ENCODE measurements around the gene PIN4.
"Not testable (repeated sequence)": the region's sequence is repeated elsewhere in the genome, so short reads cannot be mapped to it uniquely, and the experiment has no call there.

The PIN4 gene

DNA sequence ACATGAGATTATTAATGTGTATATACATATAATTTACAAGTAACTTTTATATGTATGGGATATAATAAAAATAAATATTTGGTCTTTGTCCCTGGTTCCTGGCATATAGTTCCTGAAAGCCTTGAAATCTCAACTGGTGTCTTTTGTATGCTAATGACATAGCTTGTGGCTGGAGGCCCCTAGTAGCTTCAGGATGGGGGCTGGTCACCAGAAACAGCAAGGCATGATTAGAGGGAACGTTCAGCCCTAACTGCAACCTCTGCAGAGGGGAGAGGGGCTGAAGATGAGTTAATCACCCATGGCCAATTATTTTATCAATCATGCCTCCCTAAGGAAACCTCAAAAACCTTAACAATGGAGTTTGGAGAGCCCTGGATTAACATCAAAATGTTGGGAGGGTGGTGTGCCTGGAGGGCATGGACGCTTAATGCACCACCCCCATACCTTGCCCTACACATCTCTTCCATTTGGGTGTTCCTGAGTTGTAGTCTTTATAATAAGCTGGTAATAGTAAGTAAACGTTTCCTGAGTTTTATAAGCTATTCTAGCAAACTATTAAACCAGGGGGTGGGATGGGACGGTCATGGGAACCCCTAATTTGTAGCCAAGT lies 21.3 kb downstream of the PIN4 start:
- DNase-seq: no peak

DNA sequence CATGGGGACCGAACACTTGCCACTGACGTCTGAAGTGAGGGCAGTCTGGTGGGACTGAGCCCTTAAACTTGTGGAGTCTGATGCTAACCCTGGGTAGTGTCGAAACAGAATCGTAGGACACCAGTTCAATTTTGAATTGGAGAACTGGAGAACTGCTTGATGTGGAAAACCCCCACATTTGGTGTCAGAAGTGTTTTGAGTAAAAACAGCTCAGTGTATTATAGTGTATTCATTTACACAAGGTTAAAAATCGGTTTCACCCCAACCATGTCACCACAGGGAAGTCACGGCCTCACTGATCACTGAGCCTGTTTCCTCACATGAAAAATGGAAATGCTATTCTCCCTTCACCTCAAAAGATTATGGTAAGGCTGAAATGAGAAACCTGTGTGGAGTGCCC lies 21.9 kb downstream of the PIN4 start:
- no peak for DNase-seq

DNA sequence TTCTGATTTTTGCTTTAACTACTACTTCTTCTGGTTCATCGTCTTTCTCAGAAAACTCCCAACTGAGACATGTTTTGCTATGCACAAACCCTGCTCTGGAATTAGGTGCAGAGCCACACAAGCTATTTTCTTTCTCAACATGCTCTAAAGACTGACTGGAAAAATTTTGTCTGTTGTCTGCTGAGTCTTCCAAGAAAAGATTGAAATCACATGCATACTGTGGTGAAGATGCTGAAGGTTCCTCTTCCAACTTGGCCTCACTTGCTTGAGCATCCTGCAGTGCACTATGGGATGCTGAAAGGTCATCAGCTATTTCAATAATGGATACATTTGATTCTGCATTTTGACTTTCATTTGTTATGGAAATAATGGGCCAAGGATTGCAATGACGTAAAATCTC lies 24.1 kb downstream of the PIN4 start:
- DNase-seq: no peak

DNA sequence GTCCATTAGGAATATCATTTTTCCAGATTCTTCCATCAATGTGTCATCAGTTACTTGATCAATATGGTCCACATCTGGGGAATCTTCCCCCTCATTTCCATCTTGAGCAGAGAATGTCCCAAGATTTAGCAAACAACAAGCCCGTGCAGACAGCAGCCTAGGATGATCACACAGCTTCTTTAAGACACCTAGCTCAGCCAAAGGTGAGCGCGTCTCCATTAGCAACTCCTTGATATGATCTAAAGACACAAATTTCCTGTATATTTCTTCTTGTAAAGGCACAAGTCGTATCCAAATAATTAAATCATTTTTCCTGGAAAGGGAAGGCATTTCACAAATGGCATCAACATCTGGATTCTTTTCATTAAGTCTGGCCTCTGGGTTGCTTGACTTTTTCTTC lies 25.8 kb downstream of the PIN4 start:
- DNase-seq: no peak

DNA sequence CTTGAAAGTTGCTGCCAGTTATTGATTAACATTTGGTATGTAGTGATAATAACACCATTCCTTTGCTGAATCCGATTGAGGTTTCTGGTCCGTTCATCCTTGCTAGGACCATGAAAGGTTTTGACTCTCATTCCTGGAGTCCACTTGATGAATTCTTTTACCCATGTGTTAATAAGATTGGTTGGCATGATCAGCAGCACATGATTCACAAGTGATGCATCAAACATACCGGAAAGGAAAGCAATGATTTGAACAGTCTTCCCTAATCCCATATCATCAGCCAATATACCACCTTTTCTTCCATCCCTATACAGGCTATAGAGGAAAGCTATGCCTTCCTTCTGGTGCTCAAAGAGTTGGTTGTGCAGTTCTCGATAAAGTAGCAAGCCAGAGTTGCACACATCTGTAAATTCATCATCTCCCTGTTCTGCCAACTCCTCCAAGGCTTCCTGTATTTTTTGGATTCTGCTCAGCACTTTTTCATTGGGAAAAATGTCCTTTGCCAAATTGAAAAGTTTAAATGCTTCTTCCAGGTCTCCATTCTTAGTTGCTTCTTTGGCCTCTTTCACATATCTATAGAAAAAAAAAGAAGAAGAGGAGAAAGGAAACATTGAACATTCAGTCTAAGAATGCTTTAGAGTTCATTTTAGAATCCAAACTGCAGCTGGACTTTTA lies 26.7 kb downstream of the PIN4 start:
- DNase-seq: no peak

DNA sequence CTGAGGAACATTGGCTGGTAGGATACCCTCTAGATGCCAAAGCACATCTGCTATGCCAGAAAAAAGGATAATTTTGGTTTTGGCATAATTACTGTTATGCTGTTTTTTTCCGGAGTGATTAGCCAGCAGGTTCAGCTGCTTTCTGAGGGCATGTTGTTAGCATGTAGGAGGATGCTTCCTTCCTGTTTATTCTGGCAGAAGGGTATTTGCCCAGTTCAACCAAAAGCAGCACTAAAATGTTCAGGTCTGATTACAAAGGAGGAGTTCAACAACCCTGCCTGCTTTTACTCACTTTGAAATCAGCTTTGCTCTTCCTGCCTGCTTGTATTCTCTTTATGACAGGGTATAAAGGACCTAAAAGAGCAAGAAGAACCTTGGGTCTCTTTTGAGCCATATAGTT lies 35.4 kb downstream of the PIN4 start:
- DNase-seq: no peak

DNA sequence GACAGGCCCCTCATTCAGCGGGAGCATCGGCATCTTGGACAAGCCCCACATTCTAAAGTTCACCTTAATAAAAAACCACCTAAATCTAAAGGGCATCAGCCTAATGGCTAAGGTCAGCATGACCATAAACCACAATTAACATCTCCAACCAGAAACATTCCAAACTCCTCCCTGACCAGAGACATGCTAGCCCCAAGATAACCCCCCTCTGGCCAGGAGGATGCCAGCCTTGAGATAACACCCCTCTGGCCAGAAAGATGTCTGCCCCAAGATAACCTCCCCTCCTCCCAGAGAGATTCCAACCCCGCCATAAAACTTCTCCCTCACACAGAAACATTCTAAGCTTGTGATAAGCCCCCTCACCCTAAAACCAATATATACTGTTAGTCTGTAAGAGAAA lies 38.8 kb downstream of the PIN4 start:
- DNase-seq: not testable (repeated sequence)

DNA sequence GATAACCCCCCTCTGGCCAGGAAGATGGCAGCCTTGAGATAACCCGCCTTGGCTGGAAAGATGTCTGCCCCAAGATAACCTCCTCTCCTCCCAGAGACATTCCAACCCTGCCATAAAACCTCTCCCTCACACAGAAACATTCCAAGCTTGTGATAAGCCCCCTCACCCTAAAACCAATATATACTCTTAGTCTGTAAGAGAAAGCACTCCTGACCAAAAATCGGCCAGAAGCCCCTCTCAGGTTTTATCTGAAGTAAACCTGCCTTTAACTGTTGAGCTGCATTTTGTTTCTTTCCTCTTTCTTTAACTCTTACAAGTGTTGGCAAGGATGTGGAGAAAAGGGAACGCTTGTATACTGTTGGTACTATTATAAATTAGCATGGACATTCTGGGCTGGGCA lies 48.7 kb downstream of the PIN4 start:
- DNase-seq: no peak

DNA sequence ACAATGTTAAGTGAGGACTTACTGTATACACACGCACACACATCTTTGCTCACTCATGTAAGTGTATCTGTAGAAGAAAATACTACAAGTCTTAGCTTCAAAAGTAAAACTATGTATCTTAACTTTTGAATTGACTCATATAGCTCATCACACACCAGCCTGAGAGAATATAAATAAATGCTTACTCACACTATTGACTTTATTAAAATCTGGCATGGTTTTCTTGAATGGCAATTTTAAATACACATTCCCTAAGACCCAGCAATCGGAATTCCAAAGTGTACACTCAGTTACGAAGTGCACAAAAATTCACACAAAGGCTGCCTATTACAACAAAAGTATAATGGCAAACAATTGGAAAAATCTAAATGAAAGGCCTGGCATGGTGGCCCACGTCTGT lies 55.3 kb downstream of the PIN4 start:
- DNase-seq: no peak

DNA sequence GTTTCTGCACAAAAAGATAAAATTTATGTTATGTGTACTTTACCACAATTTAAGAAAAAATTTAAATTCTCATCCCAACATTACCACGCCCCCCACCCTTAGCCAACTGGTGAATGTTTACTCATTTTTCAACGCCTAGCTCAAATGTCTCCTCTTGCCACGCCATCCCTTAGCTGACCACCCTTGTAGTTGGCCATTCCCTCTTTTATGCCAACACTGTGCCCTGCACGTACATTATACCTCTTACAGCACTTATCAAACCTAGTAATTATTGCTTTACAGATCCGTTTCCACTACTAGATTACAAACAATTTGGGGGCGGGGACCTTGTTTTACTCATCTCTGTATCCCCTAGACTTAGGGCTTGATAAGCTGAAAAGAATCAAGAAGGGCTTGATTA lies 56.6 kb downstream of the PIN4 start:
- no peak for DNase-seq

DNA sequence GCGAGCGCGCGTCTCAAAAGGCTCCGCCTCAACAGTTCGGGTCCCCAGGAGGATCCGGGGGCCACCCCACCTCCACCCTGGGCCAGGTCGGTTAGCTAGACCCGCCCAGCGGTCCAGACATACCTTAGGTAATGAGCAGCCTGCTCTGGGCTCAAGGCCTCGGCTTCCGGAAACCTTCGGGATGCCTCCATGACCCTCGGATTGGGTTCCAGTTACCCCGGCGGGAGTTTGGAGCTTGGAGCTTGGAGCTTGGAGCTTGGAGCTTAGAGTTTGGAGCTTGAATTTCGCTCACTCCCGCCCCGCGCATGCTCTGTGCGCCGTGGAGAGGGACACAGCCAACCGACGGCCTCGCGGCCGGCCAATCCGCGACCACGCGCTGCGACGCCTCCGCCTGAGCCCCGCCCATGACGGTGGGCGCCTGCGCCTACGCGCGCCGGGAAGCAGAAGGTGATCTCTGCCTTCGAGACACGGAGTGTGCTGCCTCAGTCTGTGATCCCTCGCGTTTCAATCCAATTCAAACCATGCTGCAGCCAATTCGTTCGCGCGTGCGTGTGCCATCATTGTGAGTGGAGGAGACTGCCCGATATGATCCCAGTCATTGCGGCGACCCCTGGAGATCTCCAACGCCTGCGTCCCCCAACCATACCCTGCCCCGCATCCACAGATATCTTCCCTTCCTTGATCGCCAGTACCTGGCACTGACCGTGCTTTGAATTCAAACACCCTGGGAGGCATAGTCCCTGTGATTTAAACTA lies 57.3 kb downstream of the PIN4 start, which contains the start of gene ERCC6L:
ERCC6L (minus strand) TSS at position 307 of the 755 bp plus-strand sequence; CDS start at position 191, 116 bp downstream.
- peak; percentile 85 for DNase-seq

DNA sequence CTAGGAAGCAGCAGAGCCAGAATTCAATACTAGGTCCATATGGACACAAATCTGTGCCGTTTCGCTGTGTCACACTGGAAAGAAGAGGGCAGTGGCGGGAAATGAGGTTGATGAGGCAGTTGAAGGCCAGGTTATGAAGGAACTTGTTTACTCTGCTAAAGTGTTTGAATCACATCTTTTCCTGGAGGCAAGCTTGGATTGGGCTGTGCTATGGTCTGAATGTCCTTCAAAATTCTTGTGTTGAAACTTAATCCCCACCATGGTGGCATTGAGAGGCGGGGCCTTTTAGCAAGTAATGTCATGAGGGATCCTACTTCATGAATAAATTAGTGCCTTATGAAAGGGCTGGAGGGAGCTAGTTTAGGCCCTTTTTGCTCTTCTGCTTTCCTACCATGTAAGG lies 59.4 kb downstream of the PIN4 start:
- DNase-seq: no peak

DNA sequence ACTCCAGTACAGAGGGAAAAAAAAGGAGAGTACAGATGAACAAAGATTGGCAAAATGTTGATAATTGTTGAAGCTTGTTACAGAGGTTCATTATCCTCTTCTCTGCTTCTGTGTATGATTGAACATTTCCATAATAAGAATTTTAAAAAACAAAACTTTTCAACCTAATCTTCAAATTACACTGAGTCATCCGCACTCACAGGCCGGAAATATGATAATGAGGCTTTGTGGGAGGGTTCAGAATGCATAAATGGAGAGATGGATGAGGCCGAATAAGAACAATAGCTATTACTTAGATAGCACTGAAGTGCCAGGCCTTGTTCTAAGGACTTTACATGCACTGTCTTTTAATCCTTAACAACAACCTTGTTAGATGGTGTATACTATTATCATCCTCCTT lies 61.9 kb downstream of the PIN4 start:
- no peak for DNase-seq

DNA sequence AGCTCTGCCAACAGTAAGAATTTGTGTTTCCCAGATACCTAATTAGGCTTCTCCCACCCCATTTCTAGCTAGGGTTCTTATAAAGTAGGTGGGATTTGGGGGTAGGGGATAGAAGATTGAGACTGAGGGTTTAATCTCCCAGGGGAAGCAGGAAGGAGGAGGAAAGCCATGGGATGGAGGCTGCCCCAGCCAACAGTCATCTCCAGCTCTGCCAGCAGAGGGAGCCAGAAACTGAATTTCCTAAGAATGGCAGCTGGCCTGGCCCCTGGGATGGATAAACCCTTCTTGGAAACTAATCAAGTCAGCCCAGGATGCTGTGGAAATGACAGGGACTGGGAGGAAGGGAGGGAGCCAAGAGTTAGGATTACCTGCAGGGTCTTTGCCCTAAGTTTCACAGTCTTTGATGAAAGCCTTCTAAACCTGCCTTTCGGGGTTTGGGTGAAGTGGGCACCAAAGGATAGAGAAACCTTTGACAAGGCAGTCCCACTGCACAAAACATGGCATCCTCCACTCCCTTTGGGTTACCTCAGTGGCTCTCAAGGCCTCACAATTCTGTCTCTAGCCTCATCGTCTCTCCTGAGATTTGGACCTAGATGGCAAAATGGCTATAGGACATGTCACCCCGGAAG lies 64.0 kb downstream of the PIN4 start:
- peak; percentile 10 for DNase-seq

DNA sequence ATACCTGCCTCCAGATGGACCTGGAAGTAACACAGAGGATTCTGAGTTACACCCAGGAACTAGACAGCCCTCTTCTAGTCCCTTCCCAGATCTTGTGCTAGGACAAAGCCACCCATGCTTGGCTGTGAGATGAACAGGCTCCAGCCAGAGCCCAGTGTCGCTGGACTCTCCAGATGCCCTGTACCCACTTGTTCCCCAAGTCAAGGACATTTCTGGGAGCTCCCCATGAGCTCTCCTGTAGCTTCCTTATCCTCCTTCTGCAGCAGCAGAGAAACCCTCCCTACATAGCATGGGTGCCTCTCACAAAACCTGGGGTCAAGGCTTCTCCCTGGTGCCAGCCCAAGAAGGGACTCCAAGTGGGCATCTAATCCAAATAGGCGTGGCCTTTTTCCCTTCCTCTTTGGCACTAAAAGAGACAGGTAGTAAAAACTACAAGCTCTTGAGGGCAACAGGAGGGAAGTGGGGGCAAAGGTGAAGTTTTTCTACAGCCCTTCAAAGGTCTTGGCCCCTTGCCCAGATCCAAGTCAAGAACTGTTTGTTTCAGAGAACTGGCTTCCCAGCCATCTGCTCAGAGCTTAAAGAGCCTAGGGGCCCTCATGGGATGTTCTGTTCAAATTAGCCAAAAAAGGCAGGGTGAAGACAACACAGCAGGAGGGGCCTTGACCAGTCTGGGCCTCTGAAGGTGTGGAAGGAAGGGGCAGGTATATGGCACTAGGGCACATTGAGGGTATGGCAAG lies 65.8 kb downstream of the PIN4 start:
- no peak for DNase-seq

Measured in GDM1 (cell line).